Measurements from ENCODE around the gene DUSP16.

DUSP16 gene

DNA sequence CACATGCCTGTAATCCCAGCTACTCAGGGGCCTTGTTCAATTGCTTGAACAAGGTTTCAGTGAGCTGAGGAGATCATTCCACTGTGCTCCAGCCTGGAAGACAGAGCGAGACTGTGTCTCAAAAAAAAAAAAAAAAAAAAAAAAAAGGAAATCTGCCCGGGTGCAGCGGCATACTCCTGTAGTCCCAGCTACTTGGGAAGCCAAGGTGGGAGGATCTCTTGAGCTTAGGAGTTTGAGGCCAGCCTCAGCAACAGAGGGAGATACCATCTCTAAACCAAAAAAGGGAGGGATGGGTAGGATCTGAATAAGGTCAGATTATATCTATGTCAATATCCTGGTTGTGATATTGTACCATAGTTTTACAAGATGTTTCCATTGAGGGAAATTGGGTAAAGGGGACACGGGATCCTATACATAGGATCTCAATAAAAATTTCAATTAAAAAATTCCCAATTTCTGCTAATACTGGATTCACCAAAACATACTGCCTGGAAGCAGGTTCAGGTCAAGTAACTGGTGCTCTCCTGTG is 129.4 kb downstream of the DUSP16 start:
- DNase-seq: no peak

DNA sequence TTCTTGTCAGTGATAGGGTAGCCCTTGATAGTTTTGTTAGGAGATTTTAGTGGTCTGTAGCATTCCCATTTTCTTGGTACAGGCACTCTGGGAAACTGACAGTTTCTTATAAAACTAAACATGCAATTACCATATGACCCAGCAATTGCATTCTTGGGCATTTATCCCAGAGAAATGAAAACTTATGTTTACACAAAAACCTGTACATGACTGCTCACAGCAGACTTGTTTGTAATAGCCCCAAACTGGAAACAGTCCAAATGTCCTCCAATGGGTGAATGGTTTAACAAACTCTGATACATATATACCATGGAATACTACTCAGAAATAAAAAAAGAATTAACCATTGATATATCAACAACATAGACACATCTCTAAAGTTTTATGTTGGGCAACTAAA is 130.3 kb downstream of the DUSP16 start:
- DNase-seq: no peak

DNA sequence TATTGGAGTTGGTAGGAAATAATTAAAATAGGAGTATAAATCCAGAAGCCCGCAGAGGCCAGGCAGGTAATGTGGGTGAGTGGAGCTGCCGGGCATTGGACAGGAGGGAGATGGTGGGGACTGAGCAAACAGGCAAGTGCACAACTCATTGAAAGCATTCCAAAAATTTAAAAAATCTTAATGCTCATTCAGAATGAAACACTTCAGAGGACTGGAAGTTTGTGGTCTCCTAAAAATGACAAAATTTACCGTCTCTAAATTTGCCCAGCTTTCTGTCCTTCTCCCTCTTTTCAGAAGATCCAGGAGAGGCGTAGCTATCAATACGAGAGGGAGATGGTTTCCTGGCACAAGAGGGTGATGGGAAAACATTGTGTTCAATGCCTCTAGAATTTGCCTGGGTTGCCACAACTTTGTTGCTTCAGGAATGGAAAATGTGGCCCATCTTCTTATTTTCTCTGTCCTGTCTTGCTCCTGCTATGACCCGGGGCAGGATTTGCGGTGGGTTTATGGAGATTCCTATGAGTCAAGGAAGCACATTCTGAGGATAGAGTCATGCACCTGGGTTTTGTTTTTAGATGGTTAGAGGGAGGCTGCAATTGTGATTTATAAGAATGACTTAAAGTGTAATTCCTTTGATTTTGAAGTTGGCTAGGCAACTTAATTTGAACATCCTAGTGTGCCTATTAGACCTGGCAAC is 133.6 kb downstream of the DUSP16 start:
- no peak for DNase-seq

DNA sequence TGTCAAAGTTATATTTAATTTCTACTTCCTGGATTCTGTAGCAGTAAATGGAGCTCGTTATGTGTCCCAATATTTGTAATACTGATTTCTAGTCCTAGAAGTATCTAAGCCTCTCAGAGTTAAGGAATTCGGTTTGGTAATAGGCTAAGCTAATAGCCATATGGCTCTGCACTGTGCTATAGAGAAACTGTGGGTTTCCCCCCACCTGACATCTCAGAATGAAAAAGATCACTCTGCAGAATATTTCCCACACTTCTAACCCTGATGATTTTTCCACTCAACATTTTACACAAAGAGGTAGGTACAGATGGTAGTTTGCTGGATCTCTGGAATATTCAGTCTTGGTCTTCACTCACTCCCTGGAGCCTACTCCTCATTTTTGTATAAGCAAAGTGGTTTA is 134.6 kb downstream of the DUSP16 start:
- DNase-seq: no peak

DNA sequence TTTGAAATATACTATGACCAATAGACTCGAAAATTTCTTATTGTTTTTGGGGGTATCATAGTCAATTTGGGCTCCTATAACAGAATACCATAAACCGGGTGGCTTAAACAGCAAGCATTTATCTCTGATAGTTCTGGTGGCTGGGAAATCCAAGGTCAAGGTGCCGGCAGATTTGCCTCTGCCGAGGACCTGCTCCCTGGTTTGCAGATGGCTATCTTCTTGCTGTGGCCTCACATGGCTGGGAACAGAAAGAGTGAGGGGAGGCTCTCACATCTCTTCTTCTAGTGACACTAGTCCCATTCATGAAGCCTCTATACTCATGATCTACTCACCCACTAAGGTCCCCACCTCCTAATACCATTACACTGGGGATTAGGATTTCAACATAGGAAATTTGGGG is 135.1 kb downstream of the DUSP16 start:
- DNase-seq: no peak

DNA sequence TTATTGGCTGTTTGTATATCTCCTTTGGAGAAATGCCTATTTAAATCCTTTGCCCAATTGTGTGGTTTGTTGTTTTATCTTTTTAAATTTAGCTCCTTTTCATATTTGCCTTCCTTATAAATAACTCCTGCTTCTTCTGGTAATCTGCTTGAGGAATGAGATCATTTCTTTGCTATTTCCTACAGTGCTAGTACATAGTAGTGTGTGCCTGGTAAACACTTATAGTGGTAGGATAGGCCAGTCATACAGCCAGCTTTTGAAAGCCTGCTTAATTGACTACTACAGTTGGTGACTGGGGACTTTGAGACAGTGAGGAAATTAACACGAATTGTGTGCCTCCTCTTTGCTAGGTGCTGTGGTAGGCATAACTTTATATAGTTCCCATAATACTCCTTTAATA is 137.0 kb downstream of the DUSP16 start:
- DNase-seq: no peak

DNA sequence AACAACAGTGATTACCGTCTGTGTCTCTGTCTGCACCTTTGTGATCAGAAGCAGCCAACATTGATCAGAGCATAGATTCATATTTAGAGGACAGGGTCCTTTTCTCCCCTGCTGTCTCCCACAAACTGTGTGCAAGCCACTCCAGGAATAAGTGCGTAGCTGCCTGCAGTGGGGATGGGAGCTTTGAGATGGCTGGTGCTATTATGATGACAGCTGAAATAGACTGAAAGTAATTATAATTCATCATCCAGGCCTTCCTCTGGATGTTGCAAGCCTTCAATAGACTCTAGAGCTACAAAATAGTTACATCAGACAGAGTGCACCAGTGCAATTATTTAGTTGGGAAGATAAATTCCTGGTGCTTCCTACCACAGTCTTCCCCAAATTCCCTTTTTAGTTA is 137.7 kb downstream of the DUSP16 start:
- DNase-seq: no peak

All from hematopoietic multipotent progenitor cell treated with erythropoietin and hydrocortisone succinate and interleukin-3 and kit ligand, for 8 days (in vitro differentiated cells).